ENCODE data around the gene SPTAN1. TPM values are rescaled to one million over a fixed set of nuclear protein-coding genes. Genes with fewer than 3 reads are reported as not detected.

The SPTAN1 gene
- total RNA-seq, 1 experiment from 2014 or later: 344 TPM

DNA sequence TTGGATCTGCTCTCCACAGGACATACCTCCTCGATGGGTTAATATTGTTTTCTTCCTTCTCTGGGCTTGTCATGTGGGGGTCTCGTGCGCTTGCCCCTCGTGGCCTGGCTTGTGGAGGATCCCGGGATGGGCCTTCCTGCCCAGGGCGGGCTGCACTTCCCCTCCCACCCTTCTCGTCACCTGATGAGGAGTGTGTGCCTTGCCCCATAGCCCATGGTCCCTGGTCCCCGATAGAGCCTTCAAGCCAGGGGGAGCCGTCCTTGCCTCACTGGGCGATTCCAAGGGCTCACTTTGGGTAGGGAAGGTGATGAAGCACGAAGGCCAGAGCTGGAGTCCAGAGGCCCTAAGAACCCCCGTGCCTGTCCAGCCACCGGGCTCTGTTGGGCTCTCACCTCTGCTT lies 75.5 kb downstream of the SPTAN1 start:
- CTCF ChIA-PET: no interaction called here
- BruUV-seq (replicated peaks): no TSS peak
- H3K9me3 Mint-ChIP-seq (ENCODE audit: low read depth, unreplicated experiment): no peaks in the 10 kb centered on the region
- H3K36me3 Mint-ChIP-seq (ENCODE audit: insufficient read depth, unreplicated experiment): peaks cover 61% of the 10 kb centered on the region
- DNase-seq: no peak
- no peak overlapping the region for H3K27ac Mint-ChIP-seq (ENCODE audit: unreplicated experiment)
- intact Hi-C loops (cut with micrococcal nuclease; ENCODE audit: unreplicated experiment): no loop called here
- H3K27me3 Mint-ChIP-seq (ENCODE audit: unreplicated experiment): no peaks in the 10 kb centered on the region
- no peak overlapping the region for H3K4me3 Mint-ChIP-seq (ENCODE audit: low read depth, unreplicated experiment)
- H3K4me1 Mint-ChIP-seq (ENCODE audit: low read depth, unreplicated experiment): no peaks in the 10 kb centered on the region
- no peak for TF ChIP-seq CTCF (IDR thresholded peaks at IDR 0.05; ENCODE audit: unreplicated experiment)

DNA sequence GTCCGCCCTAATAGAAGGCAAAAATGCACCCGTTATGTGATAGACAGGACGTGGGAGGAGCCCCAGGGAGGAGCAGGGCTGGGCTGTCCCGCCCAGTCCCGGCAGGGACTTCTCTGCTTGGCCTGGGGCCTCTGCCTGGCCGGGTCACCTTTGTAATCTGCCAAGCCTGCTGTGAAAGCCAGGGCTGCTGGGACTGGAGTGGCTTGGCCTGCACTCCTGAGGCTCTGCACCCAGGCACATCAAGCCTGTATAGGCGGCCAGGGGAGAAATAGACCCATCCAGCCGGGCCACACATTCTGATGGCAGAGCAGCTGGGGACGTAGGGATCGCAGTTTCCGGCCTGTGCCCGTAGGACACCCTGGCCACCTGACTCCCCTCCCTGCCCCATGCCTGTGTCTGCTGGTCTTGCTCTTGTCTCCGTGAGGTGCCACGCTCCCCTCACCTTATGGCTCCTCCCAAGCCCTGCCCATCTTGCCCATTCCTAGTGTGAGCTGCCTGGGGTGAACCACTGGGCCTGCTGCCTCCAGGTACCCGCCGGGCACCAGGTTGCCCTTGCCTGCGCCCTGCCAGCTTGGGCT lies 76.2 kb downstream of the SPTAN1 start:
- peaks cover 61% of the 10 kb centered on the region for H3K36me3 Mint-ChIP-seq (ENCODE audit: insufficient read depth, unreplicated experiment)
- H3K27me3 Mint-ChIP-seq (ENCODE audit: unreplicated experiment): no peaks in the 10 kb centered on the region
- TF ChIP-seq CTCF (IDR thresholded peaks at IDR 0.05; ENCODE audit: unreplicated experiment): no peak
- H3K4me1 Mint-ChIP-seq (ENCODE audit: low read depth, unreplicated experiment): peaks cover 3% of the 10 kb centered on the region
- BruUV-seq (replicated peaks): no TSS peak
- H3K27ac Mint-ChIP-seq (ENCODE audit: unreplicated experiment): no peak overlapping the region
- no peaks in the 10 kb centered on the region for H3K9me3 Mint-ChIP-seq (ENCODE audit: low read depth, unreplicated experiment)
- CTCF ChIA-PET: no interaction called here
- no peak overlapping the region for H3K4me3 Mint-ChIP-seq (ENCODE audit: low read depth, unreplicated experiment)
- no peak for DNase-seq
- intact Hi-C loops (cut with micrococcal nuclease; ENCODE audit: unreplicated experiment): no loop called here

- no peak overlapping the region for H3K4me3 Mint-ChIP-seq (ENCODE audit: low read depth, unreplicated experiment)
- DNase-seq: no peak
- peaks cover 62% of the 10 kb centered on the region for H3K36me3 Mint-ChIP-seq (ENCODE audit: insufficient read depth, unreplicated experiment)
- TF ChIP-seq CTCF (IDR thresholded peaks at IDR 0.05; ENCODE audit: unreplicated experiment): no peak
- no peaks in the 10 kb centered on the region for H3K27me3 Mint-ChIP-seq (ENCODE audit: unreplicated experiment)
- H3K4me1 Mint-ChIP-seq (ENCODE audit: low read depth, unreplicated experiment): peaks cover 8% of the 10 kb centered on the region
- intact Hi-C loops (cut with micrococcal nuclease; ENCODE audit: unreplicated experiment): no loop called here
- no peak overlapping the region for H3K27ac Mint-ChIP-seq (ENCODE audit: unreplicated experiment)
- CTCF ChIA-PET: no interaction called here
- BruUV-seq (replicated peaks): no TSS peak
- no peaks in the 10 kb centered on the region for H3K9me3 Mint-ChIP-seq (ENCODE audit: low read depth, unreplicated experiment)
Measured at GRCh38 chr9:128629136-128629535, 76.7 kb downstream of the SPTAN1 start.

- Mint-ChIP-seq H3K4me3 (ENCODE audit: low read depth, unreplicated experiment) (no peak overlapping the region), H3K27ac (ENCODE audit: unreplicated experiment) (no peak overlapping the region), H3K36me3 (ENCODE audit: insufficient read depth, unreplicated experiment) (peaks cover 60% of the 10 kb centered on the region), H3K27me3 (ENCODE audit: unreplicated experiment) (no peaks in the 10 kb centered on the region), H3K4me1 (ENCODE audit: low read depth, unreplicated experiment) (peaks cover 17% of the 10 kb centered on the region), H3K9me3 (ENCODE audit: low read depth, unreplicated experiment) (no peaks in the 10 kb centered on the region)
- intact Hi-C loops (cut with micrococcal nuclease; ENCODE audit: unreplicated experiment): no loop called here
- no peak for DNase-seq
- CTCF ChIA-PET: no interaction called here
- no peak for TF ChIP-seq CTCF (IDR thresholded peaks at IDR 0.05; ENCODE audit: unreplicated experiment)
- no TSS peak for BruUV-seq (replicated peaks)
Measured at GRCh38 chr9:128629852-128630545, 77.6 kb downstream of the SPTAN1 start.

All from Calu3 (cell line).